ENCODE data around the gene LUC7L.
"Not testable (repeated sequence)": the region's sequence is repeated elsewhere in the genome, so short reads cannot be mapped to it uniquely, and the experiment has no call there.

The LUC7L gene

DNA sequence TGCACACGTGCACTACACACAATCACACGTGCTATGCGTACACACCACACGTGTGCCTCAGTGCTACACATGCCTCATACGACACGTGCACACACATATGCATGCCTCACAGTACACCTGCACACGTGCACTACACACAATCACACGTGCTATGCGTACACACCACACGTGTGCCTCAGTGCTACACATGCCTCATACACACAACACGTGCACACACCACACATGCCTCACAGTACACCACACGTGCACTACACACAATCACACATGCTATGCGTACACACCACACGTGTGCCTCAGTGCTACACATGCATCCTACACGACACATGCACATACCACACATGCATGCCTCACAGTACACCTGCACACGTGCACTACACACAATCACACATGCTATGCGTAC is 38.3 kb upstream of the LUC7L start:
- not testable (repeated sequence) for H3K9ac ChIP-seq (ENCODE audit: low read depth, low read length); H3K36me3 ChIP-seq (ENCODE audit: insufficient read depth, low read length); H3K9me3 ChIP-seq (ENCODE audit: control insufficient read depth, insufficient read depth, low read length); H3K4me1 ChIP-seq (ENCODE audit: insufficient read depth, low read length)

DNA sequence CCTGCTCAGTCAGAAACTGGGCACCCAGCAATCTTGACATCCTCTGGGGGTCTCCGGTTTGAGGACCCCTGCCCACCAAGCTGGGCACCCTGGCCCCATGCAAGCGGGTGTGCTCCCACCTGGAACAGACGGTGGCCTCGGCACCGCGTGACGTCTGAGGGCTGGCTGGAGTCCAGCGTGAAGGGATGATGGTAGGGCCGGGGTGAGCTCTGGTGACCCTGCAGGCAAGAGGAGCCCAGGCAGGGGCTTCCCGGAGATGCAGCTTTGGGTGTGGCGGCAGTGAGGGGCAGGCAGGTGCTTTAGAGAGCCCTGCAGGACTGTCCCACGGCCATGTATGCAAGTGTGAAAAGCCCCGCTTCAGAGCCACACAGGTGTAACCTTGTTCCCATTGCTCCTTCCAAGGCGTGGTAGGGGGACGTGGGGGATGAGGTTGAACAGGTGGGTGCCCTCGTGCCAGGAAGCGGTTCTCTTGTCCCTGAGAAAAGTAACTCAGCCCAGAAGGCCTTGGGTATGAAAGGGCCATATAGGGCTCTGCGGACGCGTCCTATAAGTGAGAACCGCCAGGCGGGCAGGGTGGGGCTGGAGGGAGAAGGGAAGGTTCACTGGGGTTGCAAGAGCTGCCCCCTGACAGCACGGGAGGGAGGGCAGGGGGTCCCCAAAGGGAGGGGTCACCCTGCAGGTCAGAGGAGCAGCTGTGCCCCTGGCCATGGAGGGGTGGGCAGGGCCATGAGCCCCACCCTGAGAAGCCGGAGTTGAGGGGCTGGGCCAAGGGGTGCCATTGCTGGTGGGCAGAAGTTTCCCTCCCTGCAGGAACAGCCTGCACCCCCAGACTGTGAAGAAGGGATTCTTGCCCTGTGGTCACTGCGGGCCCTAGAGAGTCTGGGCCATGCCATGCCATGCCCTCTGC is 37.3 kb upstream of the LUC7L start:
- Histone ChIP-seq H3K36me3 (ENCODE audit: insufficient read depth, low read length) (no peaks in the 10 kb centered on the region), H3K4me1 (ENCODE audit: insufficient read depth, low read length) (no peaks in the 10 kb centered on the region), H3K9ac (ENCODE audit: low read depth, low read length) (no peak overlapping the region), H3K9me3 (ENCODE audit: control insufficient read depth, insufficient read depth, low read length) (no peaks in the 10 kb centered on the region)

DNA sequence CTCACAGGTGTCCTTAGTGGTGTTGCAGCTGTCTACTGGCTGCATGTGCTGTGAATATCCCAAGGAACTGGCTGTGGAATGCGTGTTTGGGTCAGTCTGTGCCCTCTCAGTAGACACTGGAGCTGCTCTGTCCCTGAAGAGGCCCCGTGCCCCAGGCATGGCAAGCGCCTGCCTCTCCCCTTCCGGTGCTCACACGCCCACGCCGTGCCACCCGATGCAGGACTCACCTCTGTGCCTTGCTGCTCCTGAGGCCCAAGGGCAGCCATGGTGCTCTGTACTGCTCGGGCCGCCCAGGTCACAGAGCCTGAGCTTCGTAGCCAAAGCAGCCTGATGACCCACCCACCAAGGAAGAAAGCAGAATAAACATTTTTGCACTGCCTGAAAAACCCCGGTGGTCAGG is 36.5 kb upstream of the LUC7L start:
- H3K36me3 ChIP-seq (ENCODE audit: insufficient read depth, low read length) = no peaks in the 10 kb centered on the region
- no peak overlapping the region for H3K9ac ChIP-seq (ENCODE audit: low read depth, low read length)
- no peaks in the 10 kb centered on the region for H3K9me3 ChIP-seq (ENCODE audit: control insufficient read depth, insufficient read depth, low read length)
- no peaks in the 10 kb centered on the region for H3K4me1 ChIP-seq (ENCODE audit: insufficient read depth, low read length)

DNA sequence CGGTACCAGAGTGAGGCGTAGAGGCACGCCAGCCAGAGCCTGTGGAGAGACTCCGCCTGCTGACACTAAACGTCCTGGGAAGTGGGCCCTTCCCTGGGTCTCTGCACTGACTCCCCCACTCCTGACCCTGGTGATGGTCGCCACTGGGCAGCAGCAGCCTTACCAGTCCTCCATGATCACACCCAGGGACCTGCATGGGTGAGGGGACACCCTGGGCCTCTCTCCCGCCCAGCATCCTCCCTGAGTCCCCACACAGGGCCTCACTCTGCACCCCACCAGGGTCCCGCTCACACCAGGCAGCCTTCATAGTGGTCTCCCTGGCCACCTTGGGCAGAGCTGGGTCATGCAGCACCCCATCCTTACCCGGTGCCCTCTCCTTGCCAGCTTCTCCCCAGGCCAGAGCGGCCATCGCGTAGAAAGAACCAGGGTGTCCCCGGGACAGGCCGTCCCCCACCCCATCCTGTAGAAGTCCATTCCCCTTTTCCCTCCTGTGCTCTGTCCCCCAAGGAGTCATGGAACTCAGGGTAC is 35.8 kb upstream of the LUC7L start:
- Histone ChIP-seq H3K9me3 (ENCODE audit: control insufficient read depth, insufficient read depth, low read length) (no peaks in the 10 kb centered on the region), H3K9ac (ENCODE audit: low read depth, low read length) (no peak overlapping the region), H3K4me1 (ENCODE audit: insufficient read depth, low read length) (no peaks in the 10 kb centered on the region), H3K36me3 (ENCODE audit: insufficient read depth, low read length) (no peaks in the 10 kb centered on the region)

DNA sequence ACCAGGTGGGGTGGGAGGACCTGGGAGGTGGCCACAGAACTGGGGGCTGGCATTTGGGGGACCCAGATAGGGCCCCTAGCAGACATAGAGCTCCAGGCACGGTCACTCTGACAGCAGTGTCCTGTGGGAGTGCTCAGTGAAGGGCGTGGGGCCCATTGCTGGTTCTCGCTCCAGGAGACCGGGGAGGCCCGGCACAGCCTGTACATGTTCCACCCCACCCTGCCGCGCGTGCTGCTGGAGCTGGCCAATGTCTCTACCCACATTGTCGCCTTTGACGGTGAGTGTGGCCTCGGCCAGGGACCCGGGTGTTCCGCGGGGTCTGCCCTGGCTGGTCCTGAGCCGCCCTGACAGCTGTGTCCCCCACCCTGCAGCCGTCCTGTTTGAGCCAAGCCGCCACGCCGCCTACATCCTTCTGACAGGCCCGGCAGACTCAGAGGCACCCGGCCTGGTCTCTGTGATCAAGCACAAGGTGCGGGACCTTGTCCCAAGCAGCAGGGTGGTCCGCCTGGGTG is 35.2 kb upstream of the LUC7L start:
- Histone ChIP-seq H3K36me3 (ENCODE audit: insufficient read depth, low read length) (no peaks in the 10 kb centered on the region), H3K9me3 (ENCODE audit: control insufficient read depth, insufficient read depth, low read length) (no peaks in the 10 kb centered on the region), H3K9ac (ENCODE audit: low read depth, low read length) (no peak overlapping the region), H3K4me1 (ENCODE audit: insufficient read depth, low read length) (no peaks in the 10 kb centered on the region)

GRCh38 chr16:263944-264343 is 34.7 kb upstream of the LUC7L start:
- H3K9ac ChIP-seq (ENCODE audit: low read depth, low read length) = no peak overlapping the region
- H3K36me3 ChIP-seq (ENCODE audit: insufficient read depth, low read length) = no peaks in the 10 kb centered on the region
- no peaks in the 10 kb centered on the region for H3K9me3 ChIP-seq (ENCODE audit: control insufficient read depth, insufficient read depth, low read length)
- no peaks in the 10 kb centered on the region for H3K4me1 ChIP-seq (ENCODE audit: insufficient read depth, low read length)

- H3K36me3 ChIP-seq (ENCODE audit: insufficient read depth, low read length) = no peaks in the 10 kb centered on the region
- H3K4me1 ChIP-seq (ENCODE audit: insufficient read depth, low read length) = no peaks in the 10 kb centered on the region
- H3K9ac ChIP-seq (ENCODE audit: low read depth, low read length) = no peak overlapping the region
- H3K9me3 ChIP-seq (ENCODE audit: control insufficient read depth, insufficient read depth, low read length) = no peaks in the 10 kb centered on the region
Measured at GRCh38 chr16:263182-263774, 34.0 kb upstream of the LUC7L start.

- no peaks in the 10 kb centered on the region for H3K36me3 ChIP-seq (ENCODE audit: insufficient read depth, low read length)
- no peaks in the 10 kb centered on the region for H3K9me3 ChIP-seq (ENCODE audit: control insufficient read depth, insufficient read depth, low read length)
- no peak overlapping the region for H3K9ac ChIP-seq (ENCODE audit: low read depth, low read length)
- H3K4me1 ChIP-seq (ENCODE audit: insufficient read depth, low read length) = no peaks in the 10 kb centered on the region
Measured at GRCh38 chr16:262121-262745, 33.0 kb upstream of the LUC7L start.

- no peak overlapping the region for H3K9ac ChIP-seq (ENCODE audit: low read depth, low read length)
- H3K36me3 ChIP-seq (ENCODE audit: insufficient read depth, low read length) = no peaks in the 10 kb centered on the region; the same call in 1 of the 2 replicates
- no peaks in the 10 kb centered on the region for H3K9me3 ChIP-seq (ENCODE audit: control insufficient read depth, insufficient read depth, low read length)
- H3K4me1 ChIP-seq (ENCODE audit: insufficient read depth, low read length) = no peaks in the 10 kb centered on the region
Measured at GRCh38 chr16:261031-261691, 31.9 kb upstream of the LUC7L start.

DNA sequence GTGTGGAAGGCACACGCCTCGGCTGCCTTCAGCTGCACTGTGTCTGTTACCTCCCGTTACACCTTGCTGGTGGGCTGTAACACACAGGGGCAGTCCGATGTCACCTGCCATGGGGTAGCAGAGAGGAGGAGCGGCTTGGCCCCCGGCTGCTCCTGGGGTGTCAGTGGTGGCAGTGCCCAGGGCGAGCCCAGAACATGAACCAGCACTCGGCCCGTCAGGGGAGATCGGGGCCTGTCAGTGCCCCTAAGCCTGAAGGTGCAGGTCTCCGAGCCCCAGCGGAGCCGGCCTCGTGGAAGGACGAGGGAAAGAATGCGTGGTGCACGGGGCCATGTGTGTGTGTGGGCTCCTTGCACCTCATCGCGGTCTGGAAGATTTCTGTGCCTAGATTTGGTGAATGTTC is 31.1 kb upstream of the LUC7L start:
- no peak overlapping the region for H3K9ac ChIP-seq (ENCODE audit: low read depth, low read length)
- no peaks in the 10 kb centered on the region for H3K9me3 ChIP-seq (ENCODE audit: control insufficient read depth, insufficient read depth, low read length)
- H3K36me3 ChIP-seq (ENCODE audit: insufficient read depth, low read length) = no peaks in the 10 kb centered on the region; the same call in 1 of the 2 replicates
- H3K4me1 ChIP-seq (ENCODE audit: insufficient read depth, low read length) = no peaks in the 10 kb centered on the region

DNA sequence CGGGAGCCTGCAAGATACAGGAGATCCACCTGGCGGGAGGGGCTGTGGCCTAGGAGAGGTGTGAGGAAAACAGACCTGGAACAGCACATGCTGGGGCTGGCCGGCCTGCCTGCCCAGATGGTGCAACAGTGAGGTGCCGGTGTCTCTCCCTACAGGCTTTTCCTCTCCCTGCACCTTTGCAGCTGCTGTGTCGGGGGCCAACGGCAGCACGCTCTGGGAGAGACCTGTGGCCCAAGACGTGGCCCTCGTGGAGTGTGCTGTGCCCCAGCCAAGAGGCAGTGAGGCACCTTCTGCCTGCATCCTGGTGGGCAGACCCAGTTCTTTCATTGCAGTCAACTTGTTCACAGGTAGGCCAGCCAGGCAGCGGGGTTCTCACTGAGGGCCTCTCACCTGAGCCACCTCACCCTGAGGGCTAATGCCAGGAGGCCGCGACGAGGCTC is 30.6 kb upstream of the LUC7L start:
- Histone ChIP-seq H3K9ac (ENCODE audit: low read depth, low read length) (no peak overlapping the region), H3K36me3 (ENCODE audit: insufficient read depth, low read length) (no peaks in the 10 kb centered on the region; the same call in 1 of the 2 replicates), H3K9me3 (ENCODE audit: control insufficient read depth, insufficient read depth, low read length) (no peaks in the 10 kb centered on the region), H3K4me1 (ENCODE audit: insufficient read depth, low read length) (no peaks in the 10 kb centered on the region)

DNA sequence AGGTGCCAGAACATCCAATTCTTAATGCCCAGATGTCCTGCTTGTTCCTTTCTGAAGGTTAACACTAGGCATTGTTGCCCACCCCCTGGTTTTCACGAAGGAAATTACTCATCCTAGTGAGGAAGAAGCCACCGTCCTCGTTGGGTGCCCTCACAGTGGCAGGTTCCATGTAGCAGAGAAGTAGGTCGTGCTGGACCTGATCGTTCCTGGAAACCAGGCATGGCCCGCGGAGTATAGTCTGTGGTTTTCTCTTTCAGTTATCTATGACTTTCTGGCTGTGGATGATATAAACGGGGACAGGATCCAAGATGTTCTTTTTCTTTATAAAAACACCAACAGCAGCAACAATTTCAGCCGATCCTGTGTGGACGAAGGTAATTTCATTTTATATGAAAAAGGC is 30.0 kb upstream of the LUC7L start:
- Histone ChIP-seq H3K36me3 (ENCODE audit: insufficient read depth, low read length) (no peaks in the 10 kb centered on the region; the same call in 1 of the 2 replicates), H3K9me3 (ENCODE audit: control insufficient read depth, insufficient read depth, low read length) (no peaks in the 10 kb centered on the region), H3K9ac (ENCODE audit: low read depth, low read length) (no peak overlapping the region), H3K4me1 (ENCODE audit: insufficient read depth, low read length) (no peaks in the 10 kb centered on the region)

- not testable (repeated sequence) for H3K9me3 ChIP-seq (ENCODE audit: control insufficient read depth, insufficient read depth, low read length); H3K9ac ChIP-seq (ENCODE audit: low read depth, low read length); H3K4me1 ChIP-seq (ENCODE audit: insufficient read depth, low read length); H3K36me3 ChIP-seq (ENCODE audit: insufficient read depth, low read length)
Measured at GRCh38 chr16:258091-258490, 28.8 kb upstream of the LUC7L start.

DNA sequence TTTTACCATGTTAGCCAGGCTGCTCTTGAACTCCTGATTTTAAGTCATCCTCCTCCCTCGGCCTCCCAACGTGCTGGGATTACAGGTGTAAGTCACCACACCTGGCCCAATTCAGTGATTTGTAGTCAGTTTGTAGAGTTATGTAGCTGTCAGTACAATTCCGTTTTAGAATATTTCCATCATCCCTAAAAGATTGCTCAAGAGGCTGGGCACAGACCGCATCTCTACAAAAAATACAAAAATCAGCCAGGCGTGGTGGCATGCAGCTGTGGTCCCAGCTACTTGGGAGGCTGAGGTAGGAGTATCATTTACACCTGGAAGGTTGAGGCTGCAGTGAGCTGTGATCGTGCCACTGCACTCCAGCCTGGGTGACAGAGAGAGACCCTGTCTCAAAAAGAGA is 25.9 kb upstream of the LUC7L start:
- Histone ChIP-seq H3K36me3 (ENCODE audit: insufficient read depth, low read length) (no peaks in the 10 kb centered on the region; the same call in 1 of the 2 replicates), H3K9me3 (ENCODE audit: control insufficient read depth, insufficient read depth, low read length) (no peaks in the 10 kb centered on the region), H3K9ac (ENCODE audit: low read depth, low read length) (no peak overlapping the region), H3K4me1 (ENCODE audit: insufficient read depth, low read length) (no peaks in the 10 kb centered on the region)

Measured in ES-I3 (cell line).